ACC112 (cell line): ENCODE results near the gene RBM15B.
A peak's percentile ranks its signal among the peaks of the same experiment; 100 is the strongest.

ENCODE experiments used
- H2AFZ ChIP-seq: fragments of 200-600 bp; sonication (generic); one replicate; pipeline ENCODE4 v1.6.0; 2017; ENCODE audit warnings: antibody characterized with exemption, low read length; ENCODE audit not compliant: unreplicated experiment
- H3K27ac ChIP-seq: fragments of 200-600 bp; sonication (generic); 2 replicates; pipeline ENCODE4 v1.5.1; 2014; ENCODE audit warnings: low read depth, mild to moderate bottlenecking, antibody characterized with exemption, low read length, moderate library complexity
- H3K27me3 ChIP-seq: fragments of 200-600 bp; sonication (generic); 2 replicates; pipeline ENCODE4 v1.6.1; 2014; ENCODE audit warnings: mild to moderate bottlenecking, antibody characterized with exemption, low read length, moderate library complexity, mixed read lengths; ENCODE audit not compliant: insufficient read depth
- H3K36me3 ChIP-seq: fragments of 200-600 bp; sonication (generic); 2 replicates; pipeline ENCODE4 v1.6.1; 2016; ENCODE audit warnings: mild to moderate bottlenecking, antibody characterized with exemption, low read length, moderate library complexity, mixed read lengths; ENCODE audit not compliant: insufficient read depth
- H3K4me1 ChIP-seq: fragments of 200-600 bp; sonication (generic); one replicate; pipeline ENCODE4 v1.6.1; 2016; ENCODE audit warnings: low read length, mixed read lengths; ENCODE audit not compliant: insufficient read depth, unreplicated experiment, control insufficient read depth
- H3K4me3 ChIP-seq: fragments of 200-600 bp; sonication (generic); 2 replicates; pipeline ENCODE4 v1.5.1; 2014; ENCODE audit warnings: mild to moderate bottlenecking, low read depth, low read length
- H3K79me2 ChIP-seq: fragments of 200-600 bp; sonication (generic); one replicate; pipeline ENCODE4 v1.6.0; 2016; ENCODE audit warnings: low read length; ENCODE audit not compliant: control insufficient read depth, unreplicated experiment, insufficient read depth

Gene RBM15B

DNA sequence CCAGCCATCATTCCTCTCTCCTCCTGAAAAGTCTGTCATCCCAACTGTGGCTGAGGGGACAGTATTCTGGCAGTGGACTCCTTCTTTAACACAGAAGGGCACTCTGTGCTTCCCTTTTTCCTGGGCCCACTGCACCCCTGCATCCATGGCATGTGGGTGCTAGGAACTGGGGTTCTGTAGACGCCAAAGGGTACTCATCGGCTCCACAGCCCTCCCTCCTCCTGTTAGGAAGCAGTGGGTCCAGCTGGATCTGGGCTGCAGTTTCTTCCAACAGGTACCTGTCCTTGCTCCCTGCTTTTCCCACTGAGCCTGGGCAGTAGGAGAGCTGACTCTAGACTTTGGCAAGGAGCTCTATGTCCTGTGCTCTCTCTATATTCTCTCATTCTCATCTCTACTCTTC lies 12.4 kb upstream of the RBM15B start:
- H3K27me3 ChIP-seq, result no peaks in the 10 kb centered on the region

DNA sequence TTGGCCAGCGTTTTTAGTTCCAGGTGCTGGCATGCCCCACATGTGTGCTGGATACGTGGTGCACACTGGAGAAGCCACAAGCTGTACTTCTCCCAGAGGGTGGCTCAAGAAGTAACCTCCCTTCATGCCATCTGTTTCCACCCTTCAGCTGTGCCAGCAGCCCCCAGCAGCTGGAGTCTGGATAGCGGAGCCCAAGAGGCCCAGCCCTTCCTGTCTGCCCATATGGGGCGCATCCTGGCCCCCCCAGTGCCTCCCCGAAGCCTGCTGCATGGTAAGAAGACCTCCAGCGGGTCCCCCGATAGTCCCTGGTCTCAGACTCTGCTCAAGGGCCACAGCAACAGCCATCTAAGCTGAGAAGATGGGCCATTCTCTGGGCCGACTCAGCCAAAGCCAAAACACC lies 11.8 kb upstream of the RBM15B start:
- no peak overlapping the region for H3K27ac ChIP-seq

More for the DNA sequence above, 12.4 kb upstream of the RBM15B start:
- H3K27ac ChIP-seq, result no peak overlapping the region
- H3K36me3 ChIP-seq, result no peaks in the 10 kb centered on the region
- peaks cover 7% of the 10 kb centered on the region for H3K4me1 ChIP-seq
- no peak overlapping the region for H2AFZ ChIP-seq
- H3K79me2 ChIP-seq, result peaks cover 8% of the 10 kb centered on the region
- no peak overlapping the region for H3K4me3 ChIP-seq

DNA sequence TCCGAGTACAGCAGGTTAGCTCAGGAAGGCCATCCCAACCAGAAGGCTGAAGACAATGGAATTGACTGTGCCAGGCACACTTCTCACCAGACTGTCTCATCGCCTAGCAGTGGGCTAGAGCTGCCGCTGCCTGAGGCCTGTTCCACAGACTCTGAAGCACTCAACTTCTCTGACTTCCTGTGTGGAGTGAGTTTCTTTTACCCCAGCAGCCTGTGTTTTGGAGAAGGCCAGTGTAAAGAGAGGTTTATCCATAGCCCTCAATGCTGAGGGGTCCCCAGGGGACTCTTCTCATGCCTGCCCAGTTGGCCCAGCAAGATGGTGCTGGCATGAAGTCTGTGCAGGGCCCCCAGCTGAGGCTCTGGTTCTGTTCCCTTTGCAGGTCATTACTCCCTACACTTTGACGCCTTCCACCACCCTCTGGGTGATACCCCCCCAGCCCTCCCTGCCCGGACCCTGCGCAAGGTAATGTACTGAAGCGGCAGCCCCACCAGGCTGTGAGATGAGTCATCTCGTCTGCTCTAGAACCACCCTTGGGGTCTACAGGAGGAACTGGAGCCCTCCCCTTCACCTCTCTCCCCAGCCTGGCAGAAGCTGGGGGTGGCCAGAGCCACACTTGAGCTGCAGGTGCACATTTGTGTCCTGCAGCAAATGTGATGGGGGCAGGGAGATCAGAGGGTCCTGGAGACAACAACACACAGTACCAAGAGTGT lies 11.2 kb upstream of the RBM15B start:
- Histone ChIP-seq H3K79me2 (peaks cover 18% of the 10 kb centered on the region), H3K4me1 (peaks cover 7% of the 10 kb centered on the region), H3K27ac (no peak overlapping the region), H3K4me3 (no peak overlapping the region), H2AFZ (no peak overlapping the region), H3K36me3 (no peaks in the 10 kb centered on the region), H3K27me3 (no peaks in the 10 kb centered on the region)

More for the DNA sequence above, 11.8 kb upstream of the RBM15B start:
- Histone ChIP-seq H3K36me3 (no peaks in the 10 kb centered on the region), H3K79me2 (peaks cover 13% of the 10 kb centered on the region), H3K27me3 (no peaks in the 10 kb centered on the region), H3K4me1 (peaks cover 7% of the 10 kb centered on the region), H2AFZ (no peak overlapping the region), H3K4me3 (no peak overlapping the region)

DNA sequence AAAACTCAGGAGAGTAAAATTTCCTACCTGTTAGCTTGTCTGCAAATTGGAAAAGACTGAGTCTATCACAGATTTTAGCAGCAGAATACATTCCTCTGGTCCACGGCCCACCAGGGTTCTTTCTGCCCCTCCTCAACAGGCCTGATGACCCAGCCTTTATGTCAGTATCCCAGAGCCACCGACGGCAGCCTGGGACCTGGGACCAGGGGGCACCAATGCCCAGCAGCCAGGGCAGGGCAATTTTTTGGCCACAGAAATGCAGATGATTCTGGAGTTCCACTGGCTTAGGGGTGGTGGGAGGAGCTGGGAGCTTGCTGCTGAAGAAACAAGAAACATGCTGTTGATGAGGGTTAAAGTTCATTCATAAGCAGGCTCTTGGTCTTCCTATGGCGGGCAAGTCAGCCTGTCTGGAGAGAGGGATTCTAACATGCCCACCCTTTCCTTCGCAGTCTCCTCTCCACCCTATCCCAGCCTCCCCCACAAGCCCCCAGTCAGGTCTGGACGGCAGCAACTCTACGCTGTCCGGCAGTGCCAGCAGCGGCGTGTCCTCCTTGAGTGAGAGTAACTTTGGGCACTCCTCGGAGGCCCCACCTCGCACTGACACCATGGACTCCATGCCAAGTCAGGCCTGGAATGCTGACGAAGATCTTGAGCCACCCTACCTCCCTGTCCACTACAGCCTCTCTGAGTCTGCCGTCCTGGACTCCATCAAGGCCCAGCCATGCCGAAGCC lies 10.3 kb upstream of the RBM15B start:
- Histone ChIP-seq H2AFZ (no peak overlapping the region), H3K27me3 (no peaks in the 10 kb centered on the region), H3K27ac (no peak overlapping the region)

DNA sequence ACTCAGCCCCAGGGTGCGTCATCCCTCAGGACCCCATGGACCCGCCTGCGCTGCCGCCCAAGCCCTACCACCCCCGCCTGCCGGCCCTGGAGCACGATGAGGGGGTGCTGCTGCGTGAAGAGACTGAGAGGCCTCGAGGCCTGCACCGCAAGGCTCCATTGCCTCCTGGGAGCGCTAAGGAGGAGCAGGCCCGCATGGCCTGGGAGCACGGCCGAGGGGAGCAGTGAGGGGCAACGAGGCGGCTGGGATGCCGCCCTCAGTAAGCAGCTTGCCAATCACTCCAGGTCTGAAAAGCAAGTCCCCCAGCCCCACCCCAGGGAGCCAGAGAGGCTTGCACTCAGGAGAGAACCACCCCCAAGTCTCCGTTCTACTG lies 9.8 kb upstream of the RBM15B start:
- H3K36me3 ChIP-seq, result no peaks in the 10 kb centered on the region
- no peak overlapping the region for H3K4me3 ChIP-seq
- H3K79me2 ChIP-seq, result peaks cover 30% of the 10 kb centered on the region
- no peak overlapping the region for H3K27ac ChIP-seq
- no peaks in the 10 kb centered on the region for H3K27me3 ChIP-seq
- H2AFZ ChIP-seq, result no peak overlapping the region
- peaks cover 7% of the 10 kb centered on the region for H3K4me1 ChIP-seq

More for the DNA sequence above, 10.3 kb upstream of the RBM15B start:
- H3K36me3 ChIP-seq, result no peaks in the 10 kb centered on the region
- peaks cover 25% of the 10 kb centered on the region for H3K79me2 ChIP-seq
- H3K4me3 ChIP-seq, result no peak overlapping the region
- peaks cover 7% of the 10 kb centered on the region for H3K4me1 ChIP-seq

DNA sequence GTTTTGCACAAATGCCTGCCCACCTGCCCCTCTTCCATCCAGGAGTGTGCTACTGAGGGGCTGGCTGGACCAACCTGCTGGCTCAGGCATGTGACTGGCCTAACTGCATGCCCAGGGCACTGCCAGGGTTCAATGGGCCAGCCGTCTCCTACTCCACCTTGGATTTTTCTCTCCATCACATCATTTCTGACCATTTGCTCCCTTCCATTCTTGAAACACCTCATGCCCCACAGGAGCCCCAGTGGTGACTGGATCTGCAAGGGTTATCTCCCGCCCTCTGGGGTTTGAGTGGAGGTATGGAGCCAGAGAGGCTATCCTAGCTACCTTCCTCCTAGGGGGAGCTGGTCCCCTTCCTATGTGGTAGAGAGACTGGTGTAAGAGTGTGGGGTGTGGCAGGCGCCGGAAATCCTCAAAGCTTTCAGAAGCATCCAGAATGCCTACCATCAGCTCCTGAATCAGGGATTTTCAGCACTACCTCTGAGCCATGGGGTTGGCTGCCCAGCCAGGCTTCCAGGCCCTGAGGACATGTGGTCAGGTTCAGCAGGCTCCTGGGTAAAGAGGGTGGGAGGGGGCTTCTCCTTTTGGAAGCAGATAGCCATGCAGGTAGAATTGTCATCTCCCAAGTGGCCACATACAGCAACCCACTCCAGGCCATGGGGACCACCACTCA lies 8.9 kb upstream of the RBM15B start:
- Histone ChIP-seq H3K79me2 (peaks cover 38% of the 10 kb centered on the region), H3K4me1 (peaks cover 16% of the 10 kb centered on the region), H3K36me3 (no peaks in the 10 kb centered on the region; the same call in 1 of the 2 replicates), H2AFZ (no peak overlapping the region), H3K4me3 (no peak overlapping the region), H3K27me3 (no peaks in the 10 kb centered on the region), H3K27ac (no peak overlapping the region)

DNA sequence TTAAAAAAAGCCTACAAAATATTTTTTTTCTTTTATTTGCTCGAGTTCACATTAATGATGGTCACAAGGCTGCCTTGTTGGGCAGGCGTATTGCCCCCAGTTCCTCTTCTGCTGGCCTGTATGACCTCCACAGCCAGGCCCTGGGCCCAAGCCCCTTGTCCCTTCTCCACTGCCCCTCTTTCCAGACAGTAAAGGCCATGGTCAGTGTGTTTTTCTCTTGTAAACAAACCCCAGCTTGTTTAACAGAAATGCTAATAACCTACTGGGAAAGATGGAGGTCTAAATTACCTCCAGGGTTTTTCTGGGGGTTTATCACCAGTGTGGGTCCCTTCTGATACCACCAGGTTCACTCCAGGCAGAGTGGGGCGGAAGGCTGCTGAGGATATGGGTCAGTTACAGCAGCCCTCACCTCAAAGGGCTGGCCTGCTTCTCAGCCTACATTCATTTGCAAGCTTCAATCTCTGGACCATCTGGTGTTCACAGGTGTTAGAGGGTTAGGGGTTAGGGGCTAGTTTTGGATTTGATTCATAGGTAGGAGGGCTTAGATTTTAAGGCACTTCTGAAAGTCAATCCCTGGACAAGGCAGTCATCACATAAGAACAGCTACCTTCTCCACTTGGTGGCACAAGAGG lies 8.0 kb upstream of the RBM15B start:
- H2AFZ ChIP-seq, result no peak overlapping the region
- H3K27me3 ChIP-seq, result no peaks in the 10 kb centered on the region
- no peak overlapping the region for H3K27ac ChIP-seq
- peaks cover 8% of the 10 kb centered on the region for H3K36me3 ChIP-seq
- peak overlapping the region; percentile 96; the same call in 1 of the 2 replicates for H3K4me3 ChIP-seq
- peaks cover 47% of the 10 kb centered on the region for H3K79me2 ChIP-seq
- peaks cover 25% of the 10 kb centered on the region for H3K4me1 ChIP-seq

GRCh38 chr3:51384055-51384725 lies 6.9 kb upstream of the RBM15B start:
- H2AFZ ChIP-seq, result peak overlapping the region; percentile 89
- H3K27ac ChIP-seq, result peak overlapping the region; percentile 75
- peaks cover 52% of the 10 kb centered on the region for H3K79me2 ChIP-seq
- no peaks in the 10 kb centered on the region for H3K27me3 ChIP-seq
- H3K4me3 ChIP-seq, result peak overlapping the region; percentile 96
- H3K4me1 ChIP-seq, result peaks cover 27% of the 10 kb centered on the region
- peaks cover 12% of the 10 kb centered on the region for H3K36me3 ChIP-seq

- Histone ChIP-seq H3K27me3 (no peaks in the 10 kb centered on the region), H3K27ac (peak within 1 kb of the TSS; percentile 75), H3K36me3 (peaks cover 18% of the 10 kb centered on the region), H3K79me2 (peaks cover 52% of the 10 kb centered on the region), H3K4me3 (peak within 1 kb of the TSS; percentile 96), H3K4me1 (peaks cover 27% of the 10 kb centered on the region), H2AFZ (peak within 1 kb of the TSS; percentile 89)
Observed at GRCh38 chr3:51384726-51385473, 6.2 kb upstream of the RBM15B start, which contains the start of gene MANF. Gene MANF, plus strand, starts transcription at chr3:51385291. Its CDS starts 52 bp downstream, at chr3:51385343.
